NCI-H524 (cell line): ENCODE results near the gene TREM2.

Experiments
- DNase-seq, 2 experiments: peaks; one replicate each; lab custom pipeline; 2025; lab: John Stamatoyannopoulos, UW

TREM2 gene

GRCh38 chr6:41182069-41183034 is 19.4 kb upstream of the TREM2 start:
- DNase-seq: peak; percentile 59 to 79

GRCh38 chr6:41181566-41181965 is 18.6 kb upstream of the TREM2 start:
- DNase-seq: peak in 1 of 2 experiments; percentile 44

DNA sequence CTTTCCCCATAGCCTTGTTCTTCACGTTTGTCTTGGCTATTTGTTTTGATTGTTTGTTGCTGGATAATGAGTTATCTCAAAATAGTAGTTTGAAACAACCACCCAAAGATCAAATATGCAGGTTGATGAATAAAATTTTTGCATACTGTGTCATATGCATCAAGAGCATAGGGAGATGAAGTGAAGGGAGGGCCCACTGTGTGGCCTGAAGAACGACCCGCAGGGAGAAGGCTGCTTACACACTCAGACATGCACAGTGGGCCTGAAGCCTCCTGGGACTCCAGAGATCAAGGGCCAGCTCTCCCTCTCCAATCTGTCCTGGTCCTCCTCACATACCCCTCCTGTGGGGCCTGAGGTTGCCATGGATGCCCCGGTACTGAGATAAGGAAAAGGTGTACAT is 16.2 kb upstream of the TREM2 start:
- DNase-seq: no peak

GRCh38 chr6:41177695-41178094 is 14.8 kb upstream of the TREM2 start:
- no peak for DNase-seq

- DNase-seq: no peak
Observed at GRCh38 chr6:41177287-41177686, 14.4 kb upstream of the TREM2 start.

- DNase-seq: no peak
Observed at GRCh38 chr6:41176189-41176588, 13.3 kb upstream of the TREM2 start.

DNA sequence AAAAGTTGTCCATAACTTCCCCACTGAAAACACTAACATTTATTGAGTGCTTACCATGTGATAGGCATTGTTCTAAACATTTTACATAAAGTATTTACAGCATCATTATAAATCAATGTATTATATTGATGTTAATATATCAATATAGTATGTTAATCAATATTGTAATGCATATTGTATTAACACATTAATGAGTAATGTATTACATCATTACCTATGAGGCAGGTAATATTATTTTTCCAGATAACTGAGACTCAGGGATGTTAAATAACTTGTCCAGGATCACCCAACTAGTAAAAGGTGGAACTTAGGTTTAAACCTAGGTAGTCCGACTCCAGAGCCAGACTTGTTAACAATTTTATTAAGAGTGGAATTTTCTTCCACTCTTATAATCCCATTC is 12.2 kb upstream of the TREM2 start:
- no peak for DNase-seq

DNA sequence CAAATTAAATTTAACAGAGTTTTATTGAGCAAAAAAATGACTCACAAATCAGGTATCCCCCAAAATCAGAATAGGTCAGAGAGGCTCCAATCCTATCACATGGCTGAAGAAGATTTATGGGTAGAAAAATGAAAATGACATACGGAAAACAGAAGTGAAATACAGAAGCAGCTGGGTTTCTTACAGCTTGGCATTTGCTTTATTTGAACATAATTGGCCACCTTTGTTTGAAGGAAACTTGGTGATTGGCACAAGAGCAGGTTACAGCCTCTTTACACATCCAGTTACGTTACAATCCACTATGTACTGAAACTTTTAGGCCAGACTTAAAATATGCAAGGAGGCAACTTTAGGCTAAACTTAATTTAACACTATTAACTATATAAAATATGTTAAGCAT is 11.7 kb upstream of the TREM2 start:
- DNase-seq: no peak

DNA sequence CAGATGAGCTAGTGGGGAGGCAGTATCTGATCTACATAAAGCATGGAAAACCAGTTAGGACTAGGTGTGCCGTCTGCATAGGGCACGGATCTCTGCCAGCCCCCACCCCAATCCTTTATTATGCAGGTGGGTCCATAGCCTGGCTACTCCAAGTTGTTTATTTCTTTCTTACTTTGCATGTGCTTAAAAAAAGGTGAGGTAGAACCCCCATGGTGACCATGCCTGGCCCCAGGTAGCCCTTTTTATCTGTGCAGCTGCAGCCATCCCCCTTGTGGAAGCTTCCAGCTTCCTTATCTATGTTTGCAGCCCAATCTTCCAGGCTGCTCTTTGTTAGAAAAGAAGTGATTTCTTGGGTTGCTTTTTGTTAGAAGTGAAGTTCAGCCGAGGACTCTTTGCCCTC is 9.0 kb upstream of the TREM2 start:
- DNase-seq: no peak

DNA sequence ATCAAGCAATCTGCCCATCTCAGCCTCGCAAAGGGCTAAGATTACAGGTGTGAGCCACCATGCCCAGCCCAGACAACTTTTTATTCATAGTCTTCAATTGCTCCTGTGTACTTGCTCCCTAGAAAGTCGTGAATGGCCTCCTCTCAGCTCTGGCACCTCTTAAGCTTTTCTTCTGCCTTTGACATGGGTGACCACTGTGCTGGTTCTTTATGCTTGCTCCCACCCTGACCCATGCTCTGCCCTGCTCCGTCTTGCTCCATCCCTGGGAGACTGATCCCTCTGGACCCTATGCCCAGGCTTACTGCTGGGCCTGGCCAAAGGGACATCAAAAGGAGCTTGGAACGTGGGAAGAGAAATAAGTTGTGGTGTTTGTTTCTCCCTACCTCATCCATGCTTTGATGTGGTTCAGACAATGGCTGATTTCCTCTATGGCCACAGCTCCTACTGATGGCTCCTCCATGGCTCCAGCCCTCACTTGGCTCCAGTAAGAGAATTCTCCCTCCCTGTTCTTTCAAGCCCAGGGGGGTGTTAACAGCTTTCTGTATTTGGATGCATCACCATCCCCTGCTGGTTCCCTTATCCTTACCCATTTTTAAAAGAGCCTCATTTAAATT is 7.7 kb upstream of the TREM2 start:
- DNase-seq: no peak

DNA sequence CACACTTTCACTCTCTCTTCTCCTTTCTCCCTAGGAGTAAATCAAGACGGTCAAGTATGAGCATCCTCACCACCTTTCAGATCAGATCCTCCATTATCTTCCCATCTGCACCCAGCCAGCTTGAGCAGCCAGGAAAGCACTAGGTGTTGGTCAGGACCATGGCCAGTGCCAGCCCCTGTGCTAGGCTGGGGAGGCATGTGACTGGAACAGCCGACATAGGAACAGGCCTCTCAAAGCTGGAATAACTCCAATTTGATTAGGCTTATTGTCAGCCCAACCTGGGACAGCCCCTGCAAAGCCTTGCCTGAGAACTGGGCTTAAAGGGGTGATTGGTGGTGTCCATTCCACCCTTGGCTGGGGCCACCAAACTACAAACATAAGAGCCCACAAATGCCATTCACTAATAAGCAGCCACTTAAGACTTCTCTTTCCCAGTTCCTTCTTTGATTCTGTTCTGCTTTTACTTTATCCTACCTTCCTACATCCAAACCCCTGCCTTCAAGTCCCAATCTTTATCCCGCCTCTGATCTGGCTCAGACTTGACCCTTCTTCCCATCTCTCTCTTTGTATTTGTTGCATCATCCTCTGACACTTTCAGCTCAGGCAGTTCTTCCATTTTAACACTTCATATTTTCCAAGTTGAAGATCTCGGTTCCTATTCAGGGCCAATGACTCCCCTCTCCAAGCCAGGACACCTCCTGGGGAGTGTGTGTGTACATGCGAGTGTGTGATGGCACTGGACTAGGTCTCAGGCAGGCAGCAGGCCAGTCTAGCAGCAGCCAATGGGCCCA is 4.5 kb upstream of the TREM2 start:
- DNase-seq: no peak

DNA sequence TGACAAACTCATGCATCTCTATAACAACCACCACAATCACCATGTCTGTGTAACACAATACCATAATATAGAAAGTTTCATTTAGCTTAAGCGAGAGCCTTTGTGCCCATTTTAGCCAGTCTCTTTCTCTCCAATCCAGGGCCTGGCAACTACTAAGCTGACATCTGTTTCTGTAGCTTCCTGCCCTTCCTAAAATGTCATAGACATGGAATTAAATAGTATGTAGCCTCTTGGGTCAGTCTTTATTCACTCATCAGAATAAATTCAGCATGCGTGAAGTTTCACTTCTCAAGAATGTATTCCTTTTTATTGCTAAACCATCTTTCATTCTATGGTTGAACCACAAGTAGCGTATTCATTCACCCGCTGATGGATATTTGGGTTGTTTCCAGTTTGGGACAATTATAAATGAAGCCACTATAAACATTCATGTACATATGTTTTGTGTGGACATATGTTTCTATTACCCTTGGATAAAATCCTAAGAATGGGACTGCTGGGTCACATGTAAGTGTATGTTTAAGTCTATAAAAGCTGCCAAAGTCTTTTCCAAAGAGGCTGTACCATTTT is 1.7 kb upstream of the TREM2 start:
- no peak for DNase-seq

- no peak for DNase-seq
Observed at GRCh38 chr6:41163419-41163717, 452 bp upstream of the TREM2 start.

GRCh38 chr6:41161851-41162552 is 914 bp downstream of the TREM2 start:
- no peak for DNase-seq

GRCh38 chr6:41161380-41161779 is 1.5 kb downstream of the TREM2 start:
- no peak for DNase-seq

- DNase-seq: no peak
Observed at GRCh38 chr6:41160933-41161332, 2.0 kb downstream of the TREM2 start.

DNA sequence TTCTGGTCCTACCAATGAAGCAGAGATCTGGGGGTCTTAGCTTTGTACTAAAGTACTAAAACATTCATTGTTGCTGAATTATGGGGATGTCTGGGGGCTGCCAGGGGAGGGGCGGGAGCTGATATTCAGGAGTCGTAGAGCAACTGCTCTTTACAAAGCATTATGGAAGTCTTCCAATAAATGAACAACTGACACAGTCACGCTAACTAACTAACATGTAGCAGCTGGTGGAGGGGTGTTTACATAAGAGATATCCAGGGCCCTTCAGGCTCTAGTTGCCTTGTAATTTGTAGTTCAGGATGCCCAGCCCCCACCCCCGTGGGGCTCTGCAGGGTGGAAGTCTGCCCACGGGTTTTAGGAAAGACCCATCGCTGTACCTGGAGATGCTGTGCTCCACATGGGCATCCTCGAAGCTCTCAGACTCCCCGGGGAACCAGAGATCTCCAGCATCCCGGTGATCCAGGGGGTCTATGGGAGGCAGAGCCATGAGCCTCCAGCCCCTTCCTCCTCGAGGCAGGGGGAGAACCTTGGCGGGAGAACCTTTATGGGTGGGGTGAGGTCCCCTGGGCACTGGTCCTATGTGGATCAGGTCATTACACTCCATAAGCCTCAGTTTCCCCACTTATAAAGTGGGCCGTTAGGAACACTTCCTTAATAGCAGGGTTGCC is 3.4 kb downstream of the TREM2 start:
- DNase-seq: peak; percentile 27 to 69

DNA sequence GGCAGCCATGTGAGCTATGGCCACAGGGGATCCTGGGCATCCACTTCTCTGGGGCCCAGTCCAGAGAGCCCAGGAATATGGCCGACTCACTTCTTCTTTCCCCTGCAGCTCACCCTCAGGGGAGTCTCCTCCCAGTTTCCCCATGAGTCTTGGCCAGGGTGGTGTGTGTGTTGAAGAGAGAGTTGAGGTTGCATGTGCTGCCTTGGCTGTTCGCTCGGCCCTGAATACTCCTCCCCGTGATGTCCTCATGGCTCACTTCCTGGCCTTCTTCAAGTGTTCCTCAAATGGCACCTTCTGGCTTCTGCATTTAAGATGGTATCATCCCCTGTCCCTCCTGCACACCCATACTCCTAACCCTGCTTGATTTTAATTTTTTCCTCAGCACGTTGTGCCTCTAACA is 5.6 kb downstream of the TREM2 start:
- no peak for DNase-seq

DNA sequence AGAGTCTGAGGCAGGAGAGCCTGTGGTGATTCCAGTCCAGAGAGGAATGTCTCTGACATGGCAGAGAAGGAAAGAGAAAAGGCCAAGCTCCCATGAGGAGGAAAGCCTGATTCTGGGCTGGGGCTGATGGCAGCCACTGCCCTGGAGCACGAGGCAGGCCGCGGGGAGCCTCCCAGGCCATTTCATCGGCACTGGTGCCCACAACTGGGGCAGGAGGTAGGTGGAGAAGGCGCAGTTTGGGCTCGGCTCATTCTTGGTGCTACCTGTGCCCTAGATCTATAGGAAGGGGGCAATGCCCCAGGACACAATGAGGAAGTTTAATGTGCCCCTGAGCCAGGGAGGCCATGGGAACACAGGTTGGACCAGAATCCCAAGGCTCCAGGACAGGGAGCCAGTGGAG is 6.1 kb downstream of the TREM2 start:
- no peak for DNase-seq

GRCh38 chr6:41156001-41156400 is 6.9 kb downstream of the TREM2 start:
- no peak for DNase-seq

- no peak for DNase-seq
Observed at GRCh38 chr6:41155132-41155805, 7.6 kb downstream of the TREM2 start.
